Mesothelial cell of epicardium (in vitro differentiated cells): ENCODE measurements around the gene TRIM66. TPM values are rescaled to one million over a fixed set of nuclear protein-coding genes. Genes with fewer than 3 reads are reported as not detected.

ENCODE experiments used
- DNase-seq, 2 experiments: peaks; one replicate each; pipeline ENCODE4 v3.0.0; 2021; ENCODE audit warnings: low spot score in 2 of 2; ENCODE audit not compliant: unreplicated experiment in 2 of 2
- H3K27ac Mint-ChIP-seq: 2 replicates; pipeline ENCODE4 v1.8.0; 2021; ENCODE audit warnings: mixed read lengths
- H3K27me3 Mint-ChIP-seq: 2 replicates; pipeline ENCODE4 v1.8.0; 2021; ENCODE audit warnings: low read depth, mixed read lengths
- H3K36me3 Mint-ChIP-seq: 2 replicates; pipeline ENCODE4 v1.8.0; 2021; ENCODE audit warnings: mixed read lengths
- H3K4me1 Mint-ChIP-seq: 2 replicates; pipeline ENCODE4 v1.8.0; 2021; ENCODE audit warnings: mixed read lengths
- H3K4me3 Mint-ChIP-seq: 2 replicates; pipeline ENCODE4 v1.8.0; 2021; ENCODE audit warnings: mild to moderate bottlenecking, moderate library complexity, mixed read lengths
- H3K9me3 Mint-ChIP-seq: 2 replicates; pipeline ENCODE4 v1.8.0; 2021; ENCODE audit warnings: mixed read lengths
- CTCF ChIP-seq: fragments of 200-600 bp; sonication (generic); IDR thresholded peaks from one replicate; pipeline ENCODE4 v1.5.0; 2021; ENCODE audit warnings: antibody characterized with exemption; ENCODE audit not compliant: unreplicated experiment
- total RNA-seq: library from RNA; stranded (reverse); gene quantifications from 3 replicates; pipeline ENCODE4 v1.2.1, GENCODE V29; 2021

Gene TRIM66
- total RNA-seq, 1 donor from 2014 or later: 8.3 TPM

GRCh38 chr11:8593935-8594909 is 88.2 kb downstream of the TRIM66 start, which contains the start of gene STK33:
STK33 (minus strand) TSS chr11:8594228; CDS start chr11:8474905, 119,323 bp downstream.
- Mint-ChIP-seq H3K27ac (no peak within 1 kb of the TSS), H3K27me3 (peaks cover 40% of the 10 kb centered on the region), H3K36me3 (no peaks in the 10 kb centered on the region), H3K9me3 (no peaks in the 10 kb centered on the region), H3K4me3 (peak within 1 kb of the TSS; percentile 77), H3K4me1 (peaks cover 13% of the 10 kb centered on the region)
- DNase-seq: peak in 1 of 2 experiments; percentile 49
- TF ChIP-seq CTCF: no peak

GRCh38 chr11:8593455-8593854 is 89.0 kb downstream of the TRIM66 start:
- Mint-ChIP-seq H3K27ac (no peak overlapping the region), H3K4me3 (peak overlapping the region; percentile 77), H3K36me3 (no peaks in the 10 kb centered on the region), H3K4me1 (peaks cover 13% of the 10 kb centered on the region), H3K27me3 (peaks cover 37% of the 10 kb centered on the region), H3K9me3 (no peaks in the 10 kb centered on the region)
- DNase-seq: no peak
- TF ChIP-seq CTCF: no peak

GRCh38 chr11:8587915-8588314 is 94.5 kb downstream of the TRIM66 start:
- Mint-ChIP-seq H3K36me3 (no peaks in the 10 kb centered on the region), H3K4me3 (no peak overlapping the region), H3K27me3 (peaks cover 10% of the 10 kb centered on the region), H3K9me3 (peaks cover 4% of the 10 kb centered on the region), H3K27ac (no peak overlapping the region), H3K4me1 (peaks cover 6% of the 10 kb centered on the region)
- no peak for TF ChIP-seq CTCF
- no peak for DNase-seq

GRCh38 chr11:8586805-8587204 is 95.7 kb downstream of the TRIM66 start:
- peaks cover 4% of the 10 kb centered on the region for H3K9me3 Mint-ChIP-seq
- H3K4me3 Mint-ChIP-seq: no peak overlapping the region
- no peak for DNase-seq
- H3K27ac Mint-ChIP-seq: no peak overlapping the region
- H3K36me3 Mint-ChIP-seq: no peaks in the 10 kb centered on the region
- H3K4me1 Mint-ChIP-seq: peaks cover 6% of the 10 kb centered on the region
- no peak for TF ChIP-seq CTCF
- peaks cover 3% of the 10 kb centered on the region for H3K27me3 Mint-ChIP-seq

- Mint-ChIP-seq H3K9me3 (peaks cover 4% of the 10 kb centered on the region), H3K4me1 (peaks cover 4% of the 10 kb centered on the region), H3K4me3 (no peak overlapping the region), H3K36me3 (no peaks in the 10 kb centered on the region), H3K27ac (no peak overlapping the region), H3K27me3 (no peaks in the 10 kb centered on the region)
- DNase-seq: no peak
- TF ChIP-seq CTCF: no peak
These were observed 96.3 kb downstream of the TRIM66 start for GRCh38 chr11:8586184-8586583.
